Epithelial cell of esophagus (primary cell): Measurements from ENCODE around the gene ZNF524.

Experiments used
- DNase-seq: peaks from one replicate; pipeline ENCODE4 v3.0.0; 2010; ENCODE audit warnings: low read depth
- H3K4me3 ChIP-seq: 2 replicates; pipeline ENCODE4 v1.5.1; 2011; ENCODE audit warnings: mild to moderate bottlenecking, low read length, control low read depth
- TF ChIP-seq, protein P1 (sequence below): IDR thresholded peaks from 2 replicates; pipeline ENCODE4 v1.5.1; 2011; ENCODE audit warnings: low read depth, mild to moderate bottlenecking, low read length, control low read depth, inconsistent platforms; ENCODE audit not compliant: insufficient read depth; ENCODE audit errors: missing control alignments

ZNF524 gene

DNA sequence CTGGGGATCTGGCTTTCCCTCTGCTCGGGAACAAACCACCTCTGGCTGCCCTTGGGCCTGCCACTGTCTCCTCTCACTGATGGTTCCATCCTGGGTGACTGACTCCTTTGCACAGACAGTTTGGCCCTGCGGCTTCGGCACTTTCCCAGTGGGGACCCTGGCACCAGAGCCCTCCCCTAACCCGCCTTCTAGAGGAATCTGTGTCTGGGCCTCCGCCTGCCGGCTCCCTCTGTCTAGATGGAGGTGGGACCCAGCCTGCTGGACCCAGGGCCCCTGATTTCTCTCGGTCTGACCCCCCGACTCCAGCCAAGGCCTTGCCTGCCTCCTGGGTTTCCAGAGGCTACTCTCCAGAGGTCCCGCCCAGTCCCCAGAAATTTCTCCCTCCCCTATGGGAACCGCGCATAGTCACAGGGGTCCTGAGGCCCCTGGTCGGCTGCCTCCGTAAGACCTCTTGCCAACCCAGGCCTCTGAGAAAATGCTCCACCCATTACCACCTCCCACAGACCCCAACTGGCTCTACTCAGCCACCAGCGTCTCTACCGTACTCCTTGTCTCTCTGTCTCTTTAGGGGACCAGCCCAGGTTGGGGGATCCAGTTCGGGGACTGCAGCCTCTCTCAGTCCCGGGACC, 50.6 kb downstream of the ZNF524 start:
- no peak for DNase-seq
- TF ChIP-seq, protein P1, sequence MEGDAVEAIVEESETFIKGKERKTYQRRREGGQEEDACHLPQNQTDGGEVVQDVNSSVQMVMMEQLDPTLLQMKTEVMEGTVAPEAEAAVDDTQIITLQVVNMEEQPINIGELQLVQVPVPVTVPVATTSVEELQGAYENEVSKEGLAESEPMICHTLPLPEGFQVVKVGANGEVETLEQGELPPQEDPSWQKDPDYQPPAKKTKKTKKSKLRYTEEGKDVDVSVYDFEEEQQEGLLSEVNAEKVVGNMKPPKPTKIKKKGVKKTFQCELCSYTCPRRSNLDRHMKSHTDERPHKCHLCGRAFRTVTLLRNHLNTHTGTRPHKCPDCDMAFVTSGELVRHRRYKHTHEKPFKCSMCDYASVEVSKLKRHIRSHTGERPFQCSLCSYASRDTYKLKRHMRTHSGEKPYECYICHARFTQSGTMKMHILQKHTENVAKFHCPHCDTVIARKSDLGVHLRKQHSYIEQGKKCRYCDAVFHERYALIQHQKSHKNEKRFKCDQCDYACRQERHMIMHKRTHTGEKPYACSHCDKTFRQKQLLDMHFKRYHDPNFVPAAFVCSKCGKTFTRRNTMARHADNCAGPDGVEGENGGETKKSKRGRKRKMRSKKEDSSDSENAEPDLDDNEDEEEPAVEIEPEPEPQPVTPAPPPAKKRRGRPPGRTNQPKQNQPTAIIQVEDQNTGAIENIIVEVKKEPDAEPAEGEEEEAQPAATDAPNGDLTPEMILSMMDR, result no peak
- H3K4me3 ChIP-seq, result no peak overlapping the region

DNA sequence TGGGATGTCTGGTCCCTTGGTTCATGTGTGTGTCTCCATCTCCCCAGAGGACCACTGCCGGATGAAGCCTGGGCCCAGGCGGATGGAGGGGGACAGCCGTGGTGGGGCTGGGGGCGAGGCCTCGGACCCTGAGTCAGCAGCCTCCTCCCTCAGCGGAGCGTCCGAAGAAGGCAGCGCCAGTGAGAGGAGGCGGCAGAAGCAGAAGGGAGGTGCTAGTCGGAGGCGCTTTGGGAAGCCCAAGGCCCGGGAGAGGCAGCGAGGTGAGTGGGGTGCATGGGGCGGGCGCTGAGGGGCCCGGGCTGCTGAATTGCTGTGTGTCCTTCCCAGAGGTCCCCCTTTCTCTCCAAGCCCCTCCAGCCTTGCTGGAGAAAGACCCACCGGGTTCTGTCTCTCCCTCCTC, 51.1 kb downstream of the ZNF524 start:
- DNase-seq, result no peak
- no peak overlapping the region for H3K4me3 ChIP-seq
- TF ChIP-seq, protein P1, result no peak

DNA sequence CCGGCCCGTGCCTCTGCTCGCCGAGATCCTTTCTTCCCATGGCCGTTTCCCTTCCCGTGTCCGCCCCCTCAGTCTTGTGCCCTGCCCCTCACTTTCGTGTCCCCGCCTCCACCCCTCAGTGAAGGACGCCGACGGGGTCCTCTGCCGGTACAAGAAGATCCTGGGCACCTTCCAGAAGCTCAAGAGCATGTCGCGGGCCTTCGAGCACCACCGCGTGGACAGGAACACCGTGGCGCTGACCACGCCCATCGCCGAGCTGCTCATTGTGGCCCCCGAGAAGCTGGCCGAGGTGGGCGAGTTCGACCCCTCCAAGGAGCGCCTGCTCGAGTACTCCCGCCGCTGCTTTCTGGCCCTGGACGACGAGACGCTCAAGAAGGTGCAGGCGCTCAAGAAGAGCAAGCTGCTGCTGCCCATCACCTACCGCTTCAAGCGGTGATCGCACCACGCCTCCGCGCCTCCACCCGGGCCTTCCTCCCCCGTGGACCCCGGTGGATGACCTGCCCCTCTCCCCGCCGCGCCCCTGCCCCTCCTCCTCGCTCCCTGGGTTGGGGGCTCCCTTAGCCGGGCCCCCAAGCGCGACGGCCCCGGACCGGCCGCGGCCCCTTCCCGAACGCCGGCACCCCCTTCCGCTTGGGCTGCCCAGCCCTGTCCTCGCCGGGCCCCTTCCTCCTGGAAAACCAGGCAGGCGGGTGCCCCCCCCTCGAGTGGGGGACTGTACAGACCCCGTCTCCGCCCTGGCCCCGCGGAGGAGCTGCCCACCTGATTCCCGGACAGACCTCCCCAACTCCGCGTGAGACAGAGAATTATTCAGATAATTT, 52.4 kb downstream of the ZNF524 start:
- DNase-seq, result no peak
- H3K4me3 ChIP-seq, result no peak overlapping the region
- TF ChIP-seq, protein P1, result no peak
